ENCODE results near the gene SPIC. TPM values are rescaled to one million over a fixed set of nuclear protein-coding genes. Genes with fewer than 3 reads are reported as not detected.

SPIC gene
- total and polyA plus RNA-seq, 2 donors (not counting 1 experiment from before 2014, with no cell fraction given) = not detected

DNA sequence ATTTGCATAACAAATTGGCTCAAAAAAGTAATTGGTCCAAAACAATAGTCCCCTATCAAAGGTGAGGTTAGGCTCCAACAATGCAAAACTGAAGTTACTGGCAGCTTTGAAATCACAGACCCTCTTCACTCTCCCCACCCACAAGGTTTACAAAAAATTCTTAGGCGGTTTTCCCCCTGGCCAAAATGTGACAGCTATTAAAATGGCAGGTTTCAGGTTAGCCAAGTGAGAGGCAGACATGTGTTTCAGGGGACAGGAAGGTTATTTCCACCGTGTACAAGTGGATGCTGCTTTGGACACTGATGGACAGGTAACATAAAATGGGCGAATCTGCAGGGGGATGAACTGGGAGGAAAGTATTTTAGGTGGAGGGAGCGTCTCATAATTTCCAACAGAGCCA is 888 bp upstream of the SPIC start:
- no peak overlapping the region for H2AFZ ChIP-seq (ENCODE audit: insufficient read depth, low read depth, low read length, poor library complexity, severe bottlenecking)
- no peak overlapping the region for H3K27ac Mint-ChIP-seq
- H3K36me3 ChIP-seq (replicated peaks in 1 of 2; ENCODE audit: control extremely low read depth in 1 of 2, control insufficient read depth in 1 of 2, extremely low read depth in 1 of 2, insufficient read depth in 2 of 2, low read length in 1 of 2) = no peaks in the 10 kb centered on the region
- intact Hi-C loops (cut with micrococcal nuclease) = no loop called here
- H3K27me3 ChIP-seq (replicated peaks in 1 of 4; ENCODE audit: control extremely low read depth in 1 of 4, control insufficient read depth in 3 of 4, insufficient read depth in 4 of 4, low read length in 3 of 4) = no peaks in the 10 kb centered on the region
- no peak overlapping the region for H3K9ac ChIP-seq (ENCODE audit: low read length)
- H3K27ac ChIP-seq (ENCODE audit: low read length in 2 of 2) = no peak overlapping the region
- no peak overlapping the region for H3K4me2 ChIP-seq (replicated peaks; ENCODE audit: low read depth, low read length, poor library complexity, severe bottlenecking)
- no peaks in the 10 kb centered on the region for H3K79me2 ChIP-seq (ENCODE audit: control insufficient read depth, insufficient read depth, low read length)
- H3K9me3 ChIP-seq (ENCODE audit: control extremely low read depth in 1 of 3, control insufficient read depth in 2 of 3, insufficient read depth in 1 of 3, low read length in 2 of 3) = no peaks in the 10 kb centered on the region
- DNase-seq = no peak
- no peak for TF ChIP-seq CTCF (IDR thresholded peaks at IDR 0.05)
- H3K4me3 Mint-ChIP-seq = no peak overlapping the region
- H3K4me3 ChIP-seq (ENCODE audit: control extremely low read depth in 1 of 5, extremely low read depth in 1 of 5, insufficient read depth in 1 of 5, low read depth in 2 of 5, low read length in 4 of 5) = no peak overlapping the region
- H3K4me1 ChIP-seq (ENCODE audit: control insufficient read depth in 2 of 2, insufficient read depth in 2 of 2, low read length in 2 of 2) = no peaks in the 10 kb centered on the region
- POLR2A ChIA-PET = interaction anchor here (0.6 kb wide), 1 partner anchor 91 kb away, joined by 4 read pairs; no protein-coding TSS in a partner anchor
- CTCF ChIA-PET = interaction anchor here (0.5 kb wide), 1 partner anchor 287 kb away, joined by 4 read pairs; no protein-coding TSS in a partner anchor
- ATAC-seq (ENCODE audit: low read depth) = no peak
- peaks cover 6% of the 10 kb centered on the region for H3K27me3 Mint-ChIP-seq
- H3K4me1 Mint-ChIP-seq = no peaks in the 10 kb centered on the region
- H4K20me1 ChIP-seq (ENCODE audit: control insufficient read depth, insufficient read depth, low read length, poor library complexity, severe bottlenecking) = no peaks in the 10 kb centered on the region
- H3K9me3 Mint-ChIP-seq (ENCODE audit: insufficient read depth) = no peaks in the 10 kb centered on the region
- no CpG with 5 or more reads among the region's 4 CpGs for WGBS (ENCODE audit: insufficient coverage)

DNA sequence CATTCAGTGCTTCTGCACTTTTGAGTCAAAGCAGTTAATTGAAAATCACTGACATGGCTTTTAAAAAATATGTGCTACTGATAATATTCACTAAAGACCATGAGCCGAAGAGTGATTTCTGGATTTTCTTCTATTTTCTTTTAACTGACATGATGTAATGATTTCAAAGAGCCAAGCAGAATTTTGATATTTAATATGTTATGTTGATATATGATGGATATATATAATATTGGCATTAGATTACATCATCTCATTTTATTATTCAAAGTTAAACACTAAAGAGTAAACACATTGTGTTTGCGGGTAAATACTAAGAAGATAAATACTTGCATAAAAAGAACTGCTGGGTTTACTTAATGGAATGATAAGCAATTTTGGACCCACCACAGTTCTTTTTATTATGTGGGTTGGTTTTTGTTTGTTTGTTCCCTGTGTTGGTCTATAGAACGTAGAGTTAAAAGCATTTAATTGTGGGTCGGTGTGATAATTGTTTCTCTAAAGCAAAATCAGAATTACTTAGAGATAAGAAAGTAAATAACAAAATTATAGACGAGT is 692 bp downstream of the SPIC start:
- Histone ChIP-seq H3K9me3 (ENCODE audit: control extremely low read depth in 1 of 3, control insufficient read depth in 2 of 3, insufficient read depth in 1 of 3, low read length in 2 of 3) (no peaks in the 10 kb centered on the region), H3K27me3 (replicated peaks in 1 of 4; ENCODE audit: control extremely low read depth in 1 of 4, control insufficient read depth in 3 of 4, insufficient read depth in 4 of 4, low read length in 3 of 4) (no peaks in the 10 kb centered on the region), H3K4me1 (ENCODE audit: control insufficient read depth in 2 of 2, insufficient read depth in 2 of 2, low read length in 2 of 2) (no peaks in the 10 kb centered on the region), H4K20me1 (ENCODE audit: control insufficient read depth, insufficient read depth, low read length, poor library complexity, severe bottlenecking) (no peaks in the 10 kb centered on the region), H3K4me2 (replicated peaks; ENCODE audit: low read depth, low read length, poor library complexity, severe bottlenecking) (no peak overlapping the region), H3K79me2 (ENCODE audit: control insufficient read depth, insufficient read depth, low read length) (no peaks in the 10 kb centered on the region), H3K27ac (ENCODE audit: low read length in 2 of 2) (no peak overlapping the region), H2AFZ (ENCODE audit: insufficient read depth, low read depth, low read length, poor library complexity, severe bottlenecking) (no peak overlapping the region), H3K9ac (ENCODE audit: low read length) (no peak overlapping the region), H3K36me3 (replicated peaks in 1 of 2; ENCODE audit: control extremely low read depth in 1 of 2, control insufficient read depth in 1 of 2, extremely low read depth in 1 of 2, insufficient read depth in 2 of 2, low read length in 1 of 2) (no peaks in the 10 kb centered on the region), H3K4me3 (ENCODE audit: control extremely low read depth in 1 of 5, extremely low read depth in 1 of 5, insufficient read depth in 1 of 5, low read depth in 2 of 5, low read length in 4 of 5) (no peak overlapping the region)
- DNase-seq (no peak), ATAC-seq (ENCODE audit: low read depth) (no peak)
- POLR2A ChIA-PET = no interaction called here
- intact Hi-C loops (cut with micrococcal nuclease) = no loop called here
- WGBS (ENCODE audit: insufficient coverage) = no CpG with 5 or more reads among the region's 5 CpGs
- H3K4me1 Mint-ChIP-seq = no peaks in the 10 kb centered on the region
- H3K27me3 Mint-ChIP-seq = peaks cover 6% of the 10 kb centered on the region
- H3K4me3 Mint-ChIP-seq = no peak overlapping the region
- CTCF ChIA-PET = no interaction called here
- TF ChIP-seq EZH2 (IDR thresholded peaks at IDR 0.05; ENCODE audit: borderline replicate concordance, insufficient read depth, low read depth, low read length, poor library complexity, severe bottlenecking) = no peak
- TF ChIP-seq CTCF (IDR thresholded peaks at IDR 0.05) = no peak
- no peak overlapping the region for H3K27ac Mint-ChIP-seq
- H3K9me3 Mint-ChIP-seq (ENCODE audit: insufficient read depth) = no peaks in the 10 kb centered on the region

Measured in B cell (primary cell).